ENCODE data around the gene CYP27C1. TPM values are rescaled to one million over a fixed set of nuclear protein-coding genes. Genes with fewer than 3 reads are reported as not detected.
"Not testable (repeated sequence)": the region's sequence is repeated elsewhere in the genome, so short reads cannot be mapped to it uniquely, and the experiment has no call there.

Gene CYP27C1
- total RNA-seq, 4 donors from 2014 or later: 2.4 to 3.5 (median 2.7) TPM

DNA sequence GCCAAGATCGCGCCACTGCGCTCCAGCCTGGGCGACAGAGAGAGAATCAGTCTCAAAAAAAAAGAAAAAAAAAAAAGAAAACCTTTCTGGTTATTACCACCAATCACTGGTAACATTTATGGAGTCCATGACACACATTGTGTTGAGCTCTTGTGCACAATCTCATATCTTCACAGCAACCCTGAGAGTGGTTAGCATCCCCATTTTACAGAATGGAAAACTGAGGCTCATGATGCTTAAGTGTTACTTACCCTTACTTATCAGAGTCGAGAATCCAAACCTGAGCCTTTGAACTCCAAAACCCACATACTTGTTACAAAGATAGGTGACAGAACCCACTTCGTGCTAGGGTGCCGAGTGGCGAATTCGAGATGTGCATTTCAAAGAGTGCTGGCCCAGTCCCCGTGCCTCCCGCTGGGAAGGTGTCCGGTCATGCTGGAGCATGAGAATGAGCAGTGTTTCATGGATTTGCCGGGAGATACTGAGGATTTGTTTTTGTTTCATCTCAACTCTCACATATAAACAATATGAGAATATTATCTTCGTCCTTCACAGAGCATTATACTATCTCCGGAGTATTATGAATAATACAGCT, 50.9 kb downstream of the CYP27C1 start:
- no peak for TF ChIP-seq POLR2A (IDR thresholded peaks at IDR 0.05)
- TF ChIP-seq, protein P1, sequence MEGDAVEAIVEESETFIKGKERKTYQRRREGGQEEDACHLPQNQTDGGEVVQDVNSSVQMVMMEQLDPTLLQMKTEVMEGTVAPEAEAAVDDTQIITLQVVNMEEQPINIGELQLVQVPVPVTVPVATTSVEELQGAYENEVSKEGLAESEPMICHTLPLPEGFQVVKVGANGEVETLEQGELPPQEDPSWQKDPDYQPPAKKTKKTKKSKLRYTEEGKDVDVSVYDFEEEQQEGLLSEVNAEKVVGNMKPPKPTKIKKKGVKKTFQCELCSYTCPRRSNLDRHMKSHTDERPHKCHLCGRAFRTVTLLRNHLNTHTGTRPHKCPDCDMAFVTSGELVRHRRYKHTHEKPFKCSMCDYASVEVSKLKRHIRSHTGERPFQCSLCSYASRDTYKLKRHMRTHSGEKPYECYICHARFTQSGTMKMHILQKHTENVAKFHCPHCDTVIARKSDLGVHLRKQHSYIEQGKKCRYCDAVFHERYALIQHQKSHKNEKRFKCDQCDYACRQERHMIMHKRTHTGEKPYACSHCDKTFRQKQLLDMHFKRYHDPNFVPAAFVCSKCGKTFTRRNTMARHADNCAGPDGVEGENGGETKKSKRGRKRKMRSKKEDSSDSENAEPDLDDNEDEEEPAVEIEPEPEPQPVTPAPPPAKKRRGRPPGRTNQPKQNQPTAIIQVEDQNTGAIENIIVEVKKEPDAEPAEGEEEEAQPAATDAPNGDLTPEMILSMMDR (IDR thresholded peaks at IDR 0.05): no peak
- WGBS, 2 donors: 90 to 94% methylated on average over 15 of the region's 15 CpGs
- intact Hi-C loops (cut with DNase I; ENCODE audit: low total_unique reads): no loop called here
- peak in 1 of 2 donors; percentile 21 for DNase-seq (ENCODE audit: low spot score in 2 of 2)
- no peak overlapping the region for H3K4me3 ChIP-seq (ENCODE audit: low read depth, poor library complexity, severe bottlenecking)

DNA sequence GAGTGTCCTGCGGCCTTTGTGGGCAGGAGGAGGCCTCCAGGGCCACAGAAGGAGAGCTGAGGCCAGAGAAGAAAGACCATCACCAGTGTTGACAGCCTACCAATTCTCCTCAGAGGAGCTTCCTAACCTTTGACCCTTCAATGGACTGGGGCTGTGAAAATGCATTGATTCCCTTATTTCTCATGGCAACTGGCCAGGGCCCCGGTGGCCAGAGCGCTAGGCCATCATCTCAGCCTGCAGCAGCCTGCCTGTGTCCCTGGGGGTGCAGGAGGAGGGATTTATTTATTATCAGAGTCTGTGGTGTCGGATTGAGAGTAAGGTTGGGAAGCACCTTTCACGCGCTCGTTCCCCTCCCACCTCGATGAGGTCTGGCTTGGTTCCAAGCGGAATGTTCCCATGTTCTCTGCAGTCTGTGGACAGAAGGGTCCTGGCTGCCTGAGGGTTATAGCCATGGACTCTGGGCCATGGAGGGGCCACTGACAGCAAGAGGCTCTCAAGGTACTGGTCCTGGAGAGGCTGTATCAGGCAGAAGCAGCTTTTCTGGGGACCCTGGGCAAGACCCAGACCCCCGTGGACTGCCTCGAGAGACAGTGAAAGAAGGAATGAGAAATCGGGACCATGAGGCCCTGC, 53.8 kb downstream of the CYP27C1 start:
- DNase-seq (ENCODE audit: low spot score in 2 of 2): peak in 1 of 2 donors; percentile 75
- H3K4me3 ChIP-seq (ENCODE audit: low read depth, poor library complexity, severe bottlenecking): no peak overlapping the region
- intact Hi-C loops (cut with DNase I; ENCODE audit: low total_unique reads): no loop called here
- TF ChIP-seq POLR2A (IDR thresholded peaks at IDR 0.05): no peak
- TF ChIP-seq, protein P1 (IDR thresholded peaks at IDR 0.05): no peak
- 62 to 78% methylated on average over 12 of the region's 12 CpGs for WGBS, 2 donors

DNA sequence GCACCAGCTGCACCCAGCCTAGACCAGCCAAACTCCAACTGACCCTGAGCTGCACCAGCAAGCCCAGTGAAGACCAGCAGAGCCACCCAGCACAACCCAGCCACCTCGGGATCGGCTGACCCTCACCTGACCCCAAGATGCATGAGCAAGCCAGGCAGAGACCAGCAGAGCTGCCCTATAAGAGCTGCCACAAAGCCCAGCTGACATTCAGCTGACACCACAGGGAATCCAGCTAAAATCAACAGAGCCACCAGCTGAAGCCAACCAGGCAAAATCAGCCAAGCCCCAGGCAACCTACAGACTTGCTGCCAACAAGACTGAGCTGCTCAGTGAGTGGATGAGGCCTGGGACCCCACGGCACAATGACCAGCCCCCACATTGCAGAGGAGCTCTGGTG, 54.6 kb downstream of the CYP27C1 start:
- intact Hi-C loops (cut with DNase I; ENCODE audit: low total_unique reads): no loop called here
- DNase-seq (ENCODE audit: low spot score in 2 of 2): peak in 1 of 2 donors; percentile 32
- 67 to 74% methylated on average over 1 to 3 of the region's 3 CpGs for WGBS, 2 donors
- TF ChIP-seq, protein P1 (IDR thresholded peaks at IDR 0.05): no peak
- no peak for TF ChIP-seq POLR2A (IDR thresholded peaks at IDR 0.05)
- no peak overlapping the region for H3K4me3 ChIP-seq (ENCODE audit: low read depth, poor library complexity, severe bottlenecking)

DNA sequence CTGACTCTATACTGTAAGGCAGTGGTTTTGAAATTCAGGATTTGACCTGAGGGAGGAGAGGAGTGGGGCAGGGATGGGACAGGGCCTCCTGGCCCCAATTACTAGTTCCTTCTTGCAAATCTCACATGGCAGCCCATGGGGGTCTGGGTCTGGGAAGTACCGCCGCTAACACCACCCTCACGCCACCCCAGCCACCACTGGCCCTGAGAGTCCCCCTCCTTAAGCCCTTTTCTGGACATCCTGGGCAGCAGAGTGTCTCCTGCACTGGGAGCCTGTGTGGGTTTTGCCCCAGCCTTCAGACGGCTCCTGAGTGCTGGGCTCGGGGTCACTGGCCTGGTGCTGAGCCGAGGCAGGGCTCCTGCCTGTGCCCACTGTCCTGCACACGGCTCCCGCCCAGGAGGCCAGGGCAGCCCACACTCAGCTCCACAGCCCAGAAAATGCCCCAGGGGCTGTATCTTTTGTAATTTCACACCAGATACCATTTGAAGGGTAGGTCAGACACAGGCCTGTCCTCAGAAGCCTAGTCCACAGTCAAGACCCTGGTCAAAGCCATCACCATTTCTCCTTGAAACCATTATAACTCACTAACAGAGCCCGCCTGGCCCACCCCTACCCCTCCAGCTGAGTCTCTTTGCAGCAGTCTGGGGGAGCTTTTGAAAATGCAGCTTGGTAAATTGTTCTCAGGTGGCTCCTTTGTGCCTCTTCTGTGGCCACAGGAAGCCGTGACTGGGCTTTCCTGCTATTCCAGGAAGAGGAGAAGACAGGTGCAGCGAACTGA, 55.1 kb downstream of the CYP27C1 start:
- WGBS, 2 donors: 92% methylated on average over 11 of the region's 11 CpGs
- TF ChIP-seq, protein P1 (IDR thresholded peaks at IDR 0.05): no peak
- no peak for TF ChIP-seq POLR2A (IDR thresholded peaks at IDR 0.05)

DNA sequence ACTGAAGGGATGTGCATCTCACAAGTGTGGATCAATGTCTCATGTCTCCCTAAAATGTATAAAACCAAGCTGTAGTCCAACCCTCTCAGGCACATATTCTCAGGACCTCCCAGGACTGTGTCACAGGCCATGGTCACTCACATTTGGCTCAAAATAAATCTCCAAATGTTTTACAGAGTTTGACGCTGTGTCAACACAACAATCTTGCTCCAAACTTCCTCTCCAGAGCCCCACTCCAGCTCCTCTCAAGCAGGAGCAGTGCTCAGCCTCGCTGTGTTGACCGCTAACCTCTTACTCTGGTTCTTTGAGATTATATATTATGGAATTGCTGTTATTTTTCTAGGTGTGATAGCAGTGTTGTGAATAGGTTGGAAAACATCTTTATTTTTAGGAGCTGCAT, 56.2 kb downstream of the CYP27C1 start:
- TF ChIP-seq, protein P1 (IDR thresholded peaks at IDR 0.05): no peak
- TF ChIP-seq POLR2A (IDR thresholded peaks at IDR 0.05): no peak
- intact Hi-C loops (cut with DNase I; ENCODE audit: low total_unique reads): no loop called here
- H3K4me3 ChIP-seq (ENCODE audit: low read depth, poor library complexity, severe bottlenecking): no peak overlapping the region
- WGBS, 2 donors: 85% methylated on average over 3 of the region's 3 CpGs
- no peak for DNase-seq (ENCODE audit: low spot score in 2 of 2)

More for the DNA sequence above, 55.1 kb downstream of the CYP27C1 start:
- intact Hi-C loops (cut with DNase I; ENCODE audit: low total_unique reads): no loop called here
- DNase-seq (ENCODE audit: low spot score in 2 of 2): peak in 1 of 2 donors; percentile 62
- H3K4me3 ChIP-seq (ENCODE audit: low read depth, poor library complexity, severe bottlenecking): no peak overlapping the region

DNA sequence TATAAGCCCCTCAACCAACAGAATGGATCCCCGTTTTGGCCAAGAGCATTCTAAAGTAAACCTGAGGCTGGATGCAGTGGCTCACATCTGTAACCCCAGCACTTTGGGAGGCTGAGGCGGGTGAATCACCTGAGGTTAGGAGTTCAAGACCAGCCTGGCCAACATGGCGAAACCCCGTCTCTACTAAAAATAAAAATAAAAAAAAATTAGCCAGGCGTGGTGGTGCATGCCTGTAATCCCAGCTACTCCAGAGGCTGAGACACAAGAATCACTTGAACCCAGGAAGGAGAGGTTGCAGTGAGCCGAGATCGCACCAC, 57.1 kb downstream of the CYP27C1 start:
- 96% methylated on average over 7 of the region's 7 CpGs for WGBS, 2 donors
- DNase-seq (ENCODE audit: low spot score in 2 of 2); intact Hi-C loops (cut with DNase I; ENCODE audit: low total_unique reads); H3K4me3 ChIP-seq (ENCODE audit: low read depth, poor library complexity, severe bottlenecking): not testable (repeated sequence)

Measured in lower leg skin (tissue), 4 donors.